ENCODE results near the gene GLYAT. TPM values are rescaled to one million over a fixed set of nuclear protein-coding genes. Genes with fewer than 3 reads are reported as not detected.

Gene GLYAT
- total and polyA plus RNA-seq, 2 of the 8 experiments (the other 6 are each of a cell fraction or from before 2014, with no cell fraction given) = not detected

- H3K18ac ChIP-seq (ENCODE audit: extremely low read depth, low read length) = no peak overlapping the region
- no peaks in the 10 kb centered on the region for H3K36me3 ChIP-seq (ENCODE audit: control insufficient read depth in 2 of 4, insufficient read depth in 4 of 4, low read length in 3 of 4)
- no peak overlapping the region for H3K9ac ChIP-seq (replicated peaks in 1 of 4; ENCODE audit: extremely low read depth in 1 of 4, low read depth in 3 of 4, low read length in 3 of 4)
- H3K4me2 ChIP-seq (ENCODE audit: insufficient read depth in 1 of 2, low read depth in 2 of 2, low read length in 2 of 2) = no peak overlapping the region
- H2BK12ac ChIP-seq (ENCODE audit: low read depth, low read length) = no peak overlapping the region
- no peak overlapping the region for H2BK5ac ChIP-seq (ENCODE audit: low read depth, low read length)
- CTCF ChIA-PET (ENCODE audit: partially characterized antibody) = interaction anchor here (0.7 to 2.6 kb wide), 5 partner anchors 11 to 28 kb away, joined by 3 to 11 read pairs (median 3); no protein-coding TSS in a partner anchor
- H3K4me3 ChIP-seq (ENCODE audit: extremely low read depth in 1 of 4, insufficient read depth in 2 of 4, low read depth in 3 of 4, low read length in 4 of 4) = no peak overlapping the region
- H4K20me1 ChIP-seq (replicated peaks in 1 of 2; ENCODE audit: control insufficient read depth in 1 of 2, insufficient read depth in 2 of 2, low read length in 2 of 2) = no peaks in the 10 kb centered on the region
- no peak overlapping the region for H3K56ac ChIP-seq (replicated peaks; ENCODE audit: insufficient read length, low read depth, low read length)
- POLR2A ChIA-PET (ENCODE audit: partially characterized antibody) = no interaction called here
- no peak overlapping the region for H2BK120ac ChIP-seq (replicated peaks; ENCODE audit: low read depth, low read length)
- no peaks in the 10 kb centered on the region for H3K9me3 ChIP-seq (ENCODE audit: insufficient read depth in 2 of 2, low read depth in 1 of 2, low read length in 1 of 2)
- H3K79me2 ChIP-seq (ENCODE audit: control insufficient read depth in 1 of 2, insufficient read depth in 2 of 2, low read length in 2 of 2) = no peaks in the 10 kb centered on the region
- no peak overlapping the region for H3K14ac ChIP-seq (ENCODE audit: insufficient read length)
- no peak overlapping the region for H2AFZ ChIP-seq (ENCODE audit: low read length)
- no peak for DNase-seq (ENCODE audit: low read depth in 1 of 2, low spot score in 2 of 2)
- no peak overlapping the region for H3K4ac ChIP-seq (replicated peaks; ENCODE audit: insufficient read length, low read depth, low read length)
- no peak overlapping the region for H3K27ac ChIP-seq (ENCODE audit: low read depth, low read length)
- no peak overlapping the region for H3K23ac ChIP-seq (ENCODE audit: insufficient read length)
- H2AK5ac ChIP-seq (ENCODE audit: low read depth, low read length) = no peak overlapping the region
- no peaks in the 10 kb centered on the region for H3K23me2 ChIP-seq (ENCODE audit: low read depth, low read length)
- H3K79me1 ChIP-seq (ENCODE audit: low read depth, low read length) = no peaks in the 10 kb centered on the region
- H3K27me3 ChIP-seq (replicated peaks in 1 of 4; ENCODE audit: control insufficient read depth in 3 of 4, extremely low read depth in 1 of 4, insufficient read depth in 3 of 4, low read length in 3 of 4) = no peaks in the 10 kb centered on the region
- H4K91ac ChIP-seq (replicated peaks; ENCODE audit: insufficient read length, low read length) = no peak overlapping the region
- no peak overlapping the region for H2BK15ac ChIP-seq (ENCODE audit: low read length)
- no peaks in the 10 kb centered on the region for H3K4me1 ChIP-seq (replicated peaks in 1 of 4; ENCODE audit: control insufficient read depth in 3 of 4, insufficient read depth in 4 of 4, low read length in 3 of 4)
- no peak overlapping the region for H4K5ac ChIP-seq (ENCODE audit: insufficient read length, low read depth, low read length)
- H4K8ac ChIP-seq (ENCODE audit: extremely low read depth, insufficient read depth, low read length) = no peak overlapping the region
- no peak for FAIRE-seq
- WGBS, 2 experiments (ENCODE audit: extremely low coverage in 1 of 2, insufficient coverage in 1 of 2, insufficient read length in 1 of 2, insufficient replicate concordance in 2 of 2, low coverage in 1 of 2, low lambda C conversion rate in 2 of 2, missing lambda C conversion rate in 1 of 2) = 77% methylated on average over 5 of the region's 5 CpGs; no CpG with 5 or more reads in 1 of the 2 experiments
- no peak overlapping the region for H2BK20ac ChIP-seq (ENCODE audit: low read length)
- TF ChIP-seq CHD1 (IDR thresholded peaks at IDR 0.05; ENCODE audit: low read depth, low read length) = no peak
- no peak for TF ChIP-seq TEAD4 (IDR thresholded peaks at IDR 0.05; ENCODE audit: low read depth, low read length)
- TF ChIP-seq POLR2AphosphoS5 (IDR thresholded peaks at IDR 0.05; ENCODE audit: low read depth, low read length) = no peak
- TF ChIP-seq CBX8 (IDR thresholded peaks at IDR 0.05; ENCODE audit: borderline replicate concordance, low read depth, low read length) = no peak
- no peak for TF ChIP-seq NRF1 (IDR thresholded peaks at IDR 0.05; ENCODE audit: low read depth, low read length)
- TF ChIP-seq SIN3A (conservative IDR thresholded peaks at IDR 0.05 in 1 of 2, IDR thresholded peaks at IDR 0.05 in 1 of 2; ENCODE audit: low read depth in 1 of 2, low read length in 2 of 2) = no peak
- TF ChIP-seq ZNF274 (IDR thresholded peaks at IDR 0.05; ENCODE audit: borderline replicate concordance, extremely low read depth, low read length) = no peak
- no peak for TF ChIP-seq GABPA (IDR thresholded peaks at IDR 0.05; ENCODE audit: borderline replicate concordance, insufficient read depth, low read length)
- TF ChIP-seq MAX (IDR thresholded peaks at IDR 0.05) = no peak
Measured at GRCh38 chr11:58659910-58660570, 71.7 kb downstream of the GLYAT start.

Measured in H1 (cell line).